MM.1S (cell line): ENCODE results near the gene SLC5A11.

Source experiments
- DNase-seq: peaks from one replicate; pipeline ENCODE4 v3.0.0-alpha.2; 2015
- H2AFZ ChIP-seq: fragments of 300-600 bp; sonication (generic); 2 replicates; pipeline ENCODE4 v1.6.0; 2016; ENCODE audit warnings: antibody characterized with exemption, low read length
- H3F3A ChIP-seq: fragments of 300-600 bp; sonication (generic); 2 replicates; pipeline ENCODE4 v1.6.1; 2016; ENCODE audit warnings: mild to moderate bottlenecking, antibody characterized with exemption, low read length, moderate library complexity, mixed read lengths; ENCODE audit not compliant: insufficient read depth
- H3K27ac ChIP-seq: fragments of 300-600 bp; sonication (generic); 2 replicates; pipeline ENCODE4 v1.5.1; 2016; ENCODE audit warnings: mild to moderate bottlenecking, low read length
- H3K27me3 ChIP-seq: fragments of 300-600 bp; sonication (generic); replicated peaks from 2 replicates; pipeline ENCODE4 v1.6.0; 2016; ENCODE audit warnings: low read length; ENCODE audit not compliant: insufficient read depth
- H3K36me3 ChIP-seq: fragments of 300-600 bp; sonication (generic); replicated peaks from 2 replicates; pipeline ENCODE4 v1.6.1; 2016; ENCODE audit warnings: mild to moderate bottlenecking, low read length, mixed read lengths; ENCODE audit not compliant: insufficient read depth
- H3K4me1 ChIP-seq: fragments of 300-600 bp; sonication (generic); 2 replicates; pipeline ENCODE4 v1.6.1; 2016; ENCODE audit warnings: low read length, mixed read lengths
- H3K4me2 ChIP-seq: fragments of 300-600 bp; sonication (generic); 2 replicates; pipeline ENCODE4 v1.6.0; 2016; ENCODE audit warnings: low read depth, low read length
- H3K4me3 ChIP-seq: fragments of 300-600 bp; sonication (generic); 2 replicates; pipeline ENCODE4 v1.5.1; 2016; ENCODE audit warnings: low read length, mixed read lengths
- H3K79me2 ChIP-seq: fragments of 300-600 bp; sonication (generic); 2 replicates; pipeline ENCODE4 v1.6.1; 2016; ENCODE audit warnings: mixed run types, low read length, mixed read lengths
- H3K9ac ChIP-seq: fragments of 300-600 bp; sonication (generic); 2 replicates; pipeline ENCODE4 v1.6.1; 2016; ENCODE audit warnings: low read length, mixed read lengths
- H3K9me2 ChIP-seq: fragments of 300-600 bp; sonication (generic); replicated peaks from 2 replicates; pipeline ENCODE4 v1.6.1; 2016; ENCODE audit warnings: mild to moderate bottlenecking, low read length, mixed read lengths; ENCODE audit not compliant: insufficient read depth
- H3K9me3 ChIP-seq: fragments of 300-600 bp; sonication (generic); replicated peaks from 2 replicates; pipeline ENCODE4 v1.6.1; 2016; ENCODE audit warnings: mild to moderate bottlenecking, low read length, mixed read lengths; ENCODE audit not compliant: insufficient read depth
- H4K20me1 ChIP-seq: fragments of 300-600 bp; sonication (generic); 2 replicates; pipeline ENCODE4 v1.6.1; 2016; ENCODE audit warnings: mild to moderate bottlenecking, low read length, moderate library complexity, mixed read lengths; ENCODE audit not compliant: insufficient read depth
- CTCF ChIP-seq: fragments of 300-600 bp; sonication (generic); IDR thresholded peaks from 2 replicates; pipeline ENCODE4 v1.5.1; 2016; ENCODE audit warnings: antibody characterized with exemption, low read length, mixed read lengths
- EZH2 ChIP-seq: fragments of 300-600 bp; sonication (generic); optimal IDR thresholded peaks from 2 replicates; pipeline ENCODE3; 2017; ENCODE audit warnings: low read depth, mild to moderate bottlenecking, antibody characterized with exemption, low read length, mixed read lengths
- EZH2phosphoT487 ChIP-seq: fragments of 300-600 bp; sonication (generic); IDR thresholded peaks from 2 replicates; pipeline ENCODE4 v1.6.1; 2018; ENCODE audit warnings: antibody characterized with exemption, low read length

Gene SLC5A11

GRCh38 chr16:24908716-24909115 lies 63.0 kb downstream of the SLC5A11 start:
- DNase-seq: no peak
- H3K9me2 ChIP-seq: no peaks in the 10 kb centered on the region
- no peaks in the 10 kb centered on the region for H3K79me2 ChIP-seq
- H3K36me3 ChIP-seq: no peaks in the 10 kb centered on the region
- H3K9me3 ChIP-seq: no peaks in the 10 kb centered on the region
- H3K27ac ChIP-seq: no peak overlapping the region
- no peaks in the 10 kb centered on the region for H4K20me1 ChIP-seq
- H3K4me1 ChIP-seq: no peaks in the 10 kb centered on the region
- H3K4me3 ChIP-seq: no peak overlapping the region
- no peaks in the 10 kb centered on the region for H3K27me3 ChIP-seq
- no peaks in the 10 kb centered on the region for H3F3A ChIP-seq
- H3K4me2 ChIP-seq: no peak overlapping the region
- no peak overlapping the region for H3K9ac ChIP-seq
- TF ChIP-seq EZH2phosphoT487 (no peak), EZH2 (no peak), CTCF (no peak)
- H2AFZ ChIP-seq: no peak overlapping the region

- TF ChIP-seq CTCF (no peak), EZH2 (no peak), EZH2phosphoT487 (no peak)
- no peaks in the 10 kb centered on the region for H3F3A ChIP-seq
Observed at GRCh38 chr16:24909856-24910255, 64.1 kb downstream of the SLC5A11 start.

GRCh38 chr16:24915019-24915418 lies 69.3 kb downstream of the SLC5A11 start:
- Histone ChIP-seq H3K27ac (no peak overlapping the region), H3K36me3 (no peaks in the 10 kb centered on the region), H3K27me3 (no peaks in the 10 kb centered on the region), H3K9ac (no peak overlapping the region), H3K4me2 (no peak overlapping the region), H4K20me1 (no peaks in the 10 kb centered on the region), H3K4me1 (no peaks in the 10 kb centered on the region), H3K4me3 (no peak overlapping the region), H3K9me2 (no peaks in the 10 kb centered on the region), H3K9me3 (no peaks in the 10 kb centered on the region), H2AFZ (no peak overlapping the region), H3F3A (no peaks in the 10 kb centered on the region), H3K79me2 (no peaks in the 10 kb centered on the region)
- DNase-seq: no peak
- no peak for TF ChIP-seq EZH2
- no peak for TF ChIP-seq CTCF
- no peak for TF ChIP-seq EZH2phosphoT487

More at GRCh38 chr16:24909856-24910255, 64.1 kb downstream of the SLC5A11 start:
- H3K36me3 ChIP-seq: no peaks in the 10 kb centered on the region
- H3K4me3 ChIP-seq: no peak overlapping the region
- H3K27ac ChIP-seq: no peak overlapping the region
- no peak overlapping the region for H3K4me2 ChIP-seq
- no peaks in the 10 kb centered on the region for H4K20me1 ChIP-seq
- no peaks in the 10 kb centered on the region for H3K79me2 ChIP-seq
- DNase-seq: no peak
- H3K27me3 ChIP-seq: no peaks in the 10 kb centered on the region
- no peaks in the 10 kb centered on the region for H3K9me2 ChIP-seq
- no peaks in the 10 kb centered on the region for H3K4me1 ChIP-seq
- H3K9me3 ChIP-seq: no peaks in the 10 kb centered on the region
- no peak overlapping the region for H3K9ac ChIP-seq
- no peak overlapping the region for H2AFZ ChIP-seq
